HG02870 (cell line): ENCODE measurements around the gene EVX2.

Source experiments
- ATAC-seq: cut with Tn5 transposase; IDR thresholded peaks from one replicate; pipeline ENCODE4 v1.9.1; 2021; ENCODE audit warnings: mild to moderate bottlenecking, moderate library complexity; ENCODE audit not compliant: unreplicated experiment

Gene EVX2

GRCh38 chr2:176067589-176068418 is 16.0 kb downstream of the EVX2 start:
- no peak for ATAC-seq

- ATAC-seq, result no peak
Measured at GRCh38 chr2:176066645-176067588, 16.8 kb downstream of the EVX2 start.

GRCh38 chr2:176063958-176064357 is 19.8 kb downstream of the EVX2 start:
- ATAC-seq, result peak; percentile 77

- ATAC-seq, result no peak
Measured at GRCh38 chr2:176056406-176056805, 27.4 kb downstream of the EVX2 start.

GRCh38 chr2:176039375-176039774 is 44.4 kb downstream of the EVX2 start:
- ATAC-seq, result no peak

GRCh38 chr2:176038694-176039093 is 45.1 kb downstream of the EVX2 start:
- ATAC-seq, result no peak

- ATAC-seq, result no peak
Measured at GRCh38 chr2:176035013-176035691, 48.6 kb downstream of the EVX2 start.

GRCh38 chr2:176027806-176028205 is 56.0 kb downstream of the EVX2 start:
- ATAC-seq, result no peak
